ENCODE results near the gene ATXN7L1. TPM values are rescaled to one million over a fixed set of nuclear protein-coding genes. Genes with fewer than 3 reads are reported as not detected.

The ATXN7L1 gene
- total and polyA plus RNA-seq, 2 donors (not counting 1 experiment from before 2014, with no cell fraction given) = 7.1 to 40.6 TPM

DNA sequence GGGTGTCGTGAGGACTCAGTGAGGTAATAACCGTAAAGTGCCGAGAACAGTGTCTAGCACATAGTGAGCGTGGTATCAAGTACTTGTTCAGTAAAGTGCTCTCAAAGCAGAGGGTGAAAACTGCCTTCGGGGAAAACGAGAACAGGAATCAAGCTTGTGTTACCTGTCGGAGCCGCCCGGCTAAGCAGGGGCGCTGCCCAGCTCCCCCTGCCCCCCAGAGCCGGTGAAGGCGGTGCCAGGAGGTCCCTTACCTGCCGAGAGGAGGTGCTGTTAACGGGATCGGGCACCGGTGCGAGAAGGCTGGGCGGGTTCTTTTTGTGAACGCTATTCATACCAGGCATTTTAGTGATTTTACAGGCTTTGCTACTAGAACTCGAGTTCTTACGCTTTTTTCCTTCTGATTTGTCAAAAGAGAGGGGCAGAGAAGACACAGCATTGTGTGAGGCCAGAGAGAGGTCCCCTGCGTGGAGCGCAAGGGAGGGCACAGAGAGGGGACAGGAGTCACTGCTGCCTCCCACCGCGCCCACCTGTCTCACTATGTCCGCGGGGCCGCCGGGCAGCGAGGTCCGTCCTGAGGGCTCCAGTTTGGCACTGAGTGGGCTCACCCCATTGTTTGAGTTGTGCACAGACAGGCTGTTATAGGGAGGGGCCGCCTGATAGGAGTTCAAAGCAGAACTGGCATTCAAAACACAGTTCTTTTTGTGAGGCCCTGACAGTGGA, 262.6 kb downstream of the ATXN7L1 start:
- Mint-ChIP-seq H3K27ac (no peak overlapping the region), H3K27me3 (no peaks in the 10 kb centered on the region), H3K9me3 (ENCODE audit: insufficient read depth) (no peaks in the 10 kb centered on the region), H3K4me1 (no peaks in the 10 kb centered on the region), H3K4me3 (no peak overlapping the region)
- ChIA-PET POLR2A (no interaction called here), CTCF (no interaction called here)
- no peak for ATAC-seq (ENCODE audit: low read depth)
- H4K20me1 ChIP-seq (ENCODE audit: control insufficient read depth, insufficient read depth, low read length, poor library complexity, severe bottlenecking) = no peaks in the 10 kb centered on the region
- H3K79me2 ChIP-seq (ENCODE audit: control insufficient read depth, insufficient read depth, low read length) = no peaks in the 10 kb centered on the region
- no peaks in the 10 kb centered on the region for H3K9me3 ChIP-seq (ENCODE audit: control extremely low read depth in 1 of 3, control insufficient read depth in 2 of 3, insufficient read depth in 1 of 3, low read length in 2 of 3)
- H3K4me3 ChIP-seq (ENCODE audit: control extremely low read depth in 1 of 5, extremely low read depth in 1 of 5, insufficient read depth in 1 of 5, low read depth in 2 of 5, low read length in 4 of 5) = no peak overlapping the region
- no peak for TF ChIP-seq EZH2 (IDR thresholded peaks at IDR 0.05; ENCODE audit: borderline replicate concordance, insufficient read depth, low read depth, low read length, poor library complexity, severe bottlenecking)
- TF ChIP-seq, protein P1, sequence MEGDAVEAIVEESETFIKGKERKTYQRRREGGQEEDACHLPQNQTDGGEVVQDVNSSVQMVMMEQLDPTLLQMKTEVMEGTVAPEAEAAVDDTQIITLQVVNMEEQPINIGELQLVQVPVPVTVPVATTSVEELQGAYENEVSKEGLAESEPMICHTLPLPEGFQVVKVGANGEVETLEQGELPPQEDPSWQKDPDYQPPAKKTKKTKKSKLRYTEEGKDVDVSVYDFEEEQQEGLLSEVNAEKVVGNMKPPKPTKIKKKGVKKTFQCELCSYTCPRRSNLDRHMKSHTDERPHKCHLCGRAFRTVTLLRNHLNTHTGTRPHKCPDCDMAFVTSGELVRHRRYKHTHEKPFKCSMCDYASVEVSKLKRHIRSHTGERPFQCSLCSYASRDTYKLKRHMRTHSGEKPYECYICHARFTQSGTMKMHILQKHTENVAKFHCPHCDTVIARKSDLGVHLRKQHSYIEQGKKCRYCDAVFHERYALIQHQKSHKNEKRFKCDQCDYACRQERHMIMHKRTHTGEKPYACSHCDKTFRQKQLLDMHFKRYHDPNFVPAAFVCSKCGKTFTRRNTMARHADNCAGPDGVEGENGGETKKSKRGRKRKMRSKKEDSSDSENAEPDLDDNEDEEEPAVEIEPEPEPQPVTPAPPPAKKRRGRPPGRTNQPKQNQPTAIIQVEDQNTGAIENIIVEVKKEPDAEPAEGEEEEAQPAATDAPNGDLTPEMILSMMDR (IDR thresholded peaks at IDR 0.05) = no peak
- H2AFZ ChIP-seq (ENCODE audit: insufficient read depth, low read depth, low read length, poor library complexity, severe bottlenecking) = no peak overlapping the region
- intact Hi-C loops (cut with micrococcal nuclease) = no loop called here
- H3K36me3 ChIP-seq (replicated peaks in 1 of 2; ENCODE audit: control extremely low read depth in 1 of 2, control insufficient read depth in 1 of 2, extremely low read depth in 1 of 2, insufficient read depth in 2 of 2, low read length in 1 of 2) = peaks cover 0 to 53% of the 10 kb centered on the region in 2 experiments
- no peak overlapping the region for H3K9ac ChIP-seq (ENCODE audit: low read length)
- H3K4me2 ChIP-seq (replicated peaks; ENCODE audit: low read depth, low read length, poor library complexity, severe bottlenecking) = no peak overlapping the region
- DNase-seq = no peak
- no peaks in the 10 kb centered on the region for H3K4me1 ChIP-seq (ENCODE audit: control insufficient read depth in 2 of 2, insufficient read depth in 2 of 2, low read length in 2 of 2)
- no peak overlapping the region for H3K27ac ChIP-seq (ENCODE audit: low read length in 2 of 2)
- WGBS (ENCODE audit: insufficient coverage) = 97% methylated on average over 30 of the region's 32 CpGs
- no peaks in the 10 kb centered on the region for H3K27me3 ChIP-seq (replicated peaks in 1 of 4; ENCODE audit: control extremely low read depth in 1 of 4, control insufficient read depth in 3 of 4, insufficient read depth in 4 of 4, low read length in 3 of 4)

DNA sequence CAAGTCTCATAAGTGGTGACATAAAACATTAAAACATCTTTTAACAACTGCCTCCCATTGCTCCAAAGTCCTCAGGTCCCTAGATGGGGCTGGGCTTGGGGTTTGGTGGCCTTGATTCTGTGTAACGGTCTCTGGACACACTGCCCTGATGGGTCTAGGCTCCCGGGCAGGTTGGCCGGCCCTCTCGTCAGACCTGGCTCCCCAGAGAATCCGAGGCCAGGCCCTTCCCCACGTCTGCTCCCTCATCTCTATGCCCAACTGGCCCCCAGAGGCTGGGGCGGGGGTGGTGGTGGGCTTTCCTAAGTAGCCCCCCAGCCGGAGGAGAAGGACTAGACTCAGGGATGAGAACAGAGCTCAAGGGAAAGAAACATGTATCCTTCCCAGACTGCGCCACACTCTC, 263.6 kb downstream of the ATXN7L1 start:
- intact Hi-C loops (cut with micrococcal nuclease) = no loop called here
- Histone ChIP-seq H4K20me1 (ENCODE audit: control insufficient read depth, insufficient read depth, low read length, poor library complexity, severe bottlenecking) (no peaks in the 10 kb centered on the region), H3K27ac (ENCODE audit: low read length in 2 of 2) (no peak overlapping the region), H3K4me3 (ENCODE audit: control extremely low read depth in 1 of 5, extremely low read depth in 1 of 5, insufficient read depth in 1 of 5, low read depth in 2 of 5, low read length in 4 of 5) (no peak overlapping the region), H2AFZ (ENCODE audit: insufficient read depth, low read depth, low read length, poor library complexity, severe bottlenecking) (no peak overlapping the region), H3K4me1 (ENCODE audit: control insufficient read depth in 2 of 2, insufficient read depth in 2 of 2, low read length in 2 of 2) (no peaks in the 10 kb centered on the region), H3K27me3 (replicated peaks in 1 of 4; ENCODE audit: control extremely low read depth in 1 of 4, control insufficient read depth in 3 of 4, insufficient read depth in 4 of 4, low read length in 3 of 4) (no peaks in the 10 kb centered on the region), H3K9ac (ENCODE audit: low read length) (no peak overlapping the region), H3K79me2 (ENCODE audit: control insufficient read depth, insufficient read depth, low read length) (no peaks in the 10 kb centered on the region), H3K9me3 (ENCODE audit: control extremely low read depth in 1 of 3, control insufficient read depth in 2 of 3, insufficient read depth in 1 of 3, low read length in 2 of 3) (no peaks in the 10 kb centered on the region), H3K36me3 (replicated peaks in 1 of 2; ENCODE audit: control extremely low read depth in 1 of 2, control insufficient read depth in 1 of 2, extremely low read depth in 1 of 2, insufficient read depth in 2 of 2, low read length in 1 of 2) (peaks cover 0 to 44% of the 10 kb centered on the region in 2 experiments), H3K4me2 (replicated peaks; ENCODE audit: low read depth, low read length, poor library complexity, severe bottlenecking) (no peak overlapping the region)
- 98% methylated on average over 7 of the region's 9 CpGs for WGBS (ENCODE audit: insufficient coverage)
- Mint-ChIP-seq H3K27me3 (no peaks in the 10 kb centered on the region), H3K9me3 (ENCODE audit: insufficient read depth) (no peaks in the 10 kb centered on the region), H3K27ac (no peak overlapping the region), H3K4me1 (no peaks in the 10 kb centered on the region), H3K4me3 (no peak overlapping the region)
- DNase-seq (no peak), ATAC-seq (ENCODE audit: low read depth) (no peak)
- TF ChIP-seq, protein P1 (IDR thresholded peaks at IDR 0.05) = no peak
- TF ChIP-seq EZH2 (IDR thresholded peaks at IDR 0.05; ENCODE audit: borderline replicate concordance, insufficient read depth, low read depth, low read length, poor library complexity, severe bottlenecking) = no peak
- POLR2A ChIA-PET = no interaction called here
- CTCF ChIA-PET = no interaction called here
